ENCODE results near the gene CEACAM19.
"Not testable (repeated sequence)": the region's sequence is repeated elsewhere in the genome, so short reads cannot be mapped to it uniquely, and the experiment has no call there.

The CEACAM19 gene, protein sequence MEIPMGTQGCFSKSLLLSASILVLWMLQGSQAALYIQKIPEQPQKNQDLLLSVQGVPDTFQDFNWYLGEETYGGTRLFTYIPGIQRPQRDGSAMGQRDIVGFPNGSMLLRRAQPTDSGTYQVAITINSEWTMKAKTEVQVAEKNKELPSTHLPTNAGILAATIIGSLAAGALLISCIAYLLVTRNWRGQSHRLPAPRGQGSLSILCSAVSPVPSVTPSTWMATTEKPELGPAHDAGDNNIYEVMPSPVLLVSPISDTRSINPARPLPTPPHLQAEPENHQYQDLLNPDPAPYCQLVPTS

DNA sequence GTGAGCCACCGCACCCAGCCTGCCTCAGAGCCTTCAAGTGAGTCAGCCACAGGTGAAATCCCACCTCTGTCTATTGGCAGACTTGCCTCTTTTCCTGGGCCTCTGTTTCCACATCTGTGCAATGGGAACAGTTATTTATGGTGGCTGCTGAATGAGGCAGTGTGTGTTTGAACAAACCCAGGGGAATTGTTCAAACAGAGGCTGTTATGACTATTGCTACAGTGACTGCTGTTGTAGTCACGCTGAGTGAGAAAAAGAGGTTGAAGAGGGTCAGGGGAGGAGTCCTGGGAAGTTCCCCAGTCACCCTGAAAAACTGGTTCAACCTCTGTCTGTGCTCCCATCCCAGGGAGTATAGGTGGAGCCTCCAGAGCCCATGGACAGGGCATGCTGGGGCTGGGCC lies at the start of gene CEACAM19:
TSS of gene CEACAM19 (plus strand) at position 83 of the 400 bp plus-strand sequence. CDS start 450 bp downstream, outside the sequence.
- no peak for DNase-seq

DNA sequence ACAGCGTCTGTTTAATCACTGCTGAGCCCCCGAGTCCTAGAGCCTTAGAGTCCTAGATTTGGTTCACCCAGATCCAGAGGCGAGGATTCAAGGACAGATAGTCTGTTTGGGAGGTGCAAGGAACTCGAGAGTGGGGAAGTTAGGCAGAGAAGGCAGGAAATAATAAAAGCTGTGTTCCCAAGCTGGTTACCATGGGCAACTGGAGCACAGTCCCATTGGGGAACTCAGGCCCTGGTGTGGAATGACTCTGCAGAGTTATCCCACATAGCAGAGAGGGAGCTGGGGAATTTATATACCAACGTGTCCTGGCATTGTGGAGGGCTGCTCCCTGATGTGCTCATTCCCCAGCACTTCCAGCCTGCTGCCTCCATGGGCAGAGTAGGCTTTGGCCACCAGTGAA lies 48.2 kb upstream of the CEACAM19 start:
- no peak for DNase-seq

DNA sequence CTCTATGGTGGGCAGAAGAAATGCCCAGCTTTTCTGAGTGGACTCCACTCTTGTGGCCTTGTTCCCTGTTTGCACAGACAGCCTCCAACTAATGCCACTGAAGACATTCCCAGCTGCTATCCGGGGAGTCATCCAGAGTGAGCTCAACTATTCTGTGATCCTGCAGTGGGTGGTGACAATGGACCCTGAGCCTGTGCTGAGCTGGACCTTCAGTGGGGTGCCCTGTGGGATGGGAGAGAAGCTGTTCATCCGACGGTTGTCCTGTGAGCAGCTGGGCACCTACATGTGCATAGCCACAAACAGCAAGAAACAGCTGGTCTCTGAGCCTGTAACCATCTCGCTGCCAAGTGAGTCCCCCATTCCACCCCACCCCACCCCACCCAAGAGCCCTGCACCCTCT lies 47.7 kb upstream of the CEACAM19 start:
- no peak for DNase-seq

DNA sequence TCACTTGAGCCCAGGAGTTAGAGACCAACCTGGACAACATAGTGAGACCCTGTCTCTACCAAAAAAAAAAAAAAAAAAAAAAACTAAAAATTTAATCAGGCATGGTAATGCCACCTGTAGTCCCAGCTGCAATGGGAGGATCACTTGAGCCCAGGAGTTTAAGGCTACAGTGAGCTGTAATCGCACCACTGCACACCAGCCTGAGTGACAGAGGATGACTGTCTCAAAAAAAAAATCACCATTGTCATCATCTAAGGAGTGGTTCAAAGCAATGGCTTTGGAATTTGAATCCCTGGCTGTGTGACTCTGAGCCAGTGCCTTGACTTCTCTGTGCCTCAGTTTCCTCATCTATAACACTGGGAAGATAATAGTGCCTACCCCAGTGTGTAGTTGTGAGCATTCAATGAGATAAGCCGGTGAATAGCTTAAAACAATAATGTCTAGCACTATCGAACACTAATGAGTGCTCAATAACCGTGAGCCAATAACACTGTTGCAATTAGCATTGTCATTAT lies 46.4 kb upstream of the CEACAM19 start:
- no peak for DNase-seq

DNA sequence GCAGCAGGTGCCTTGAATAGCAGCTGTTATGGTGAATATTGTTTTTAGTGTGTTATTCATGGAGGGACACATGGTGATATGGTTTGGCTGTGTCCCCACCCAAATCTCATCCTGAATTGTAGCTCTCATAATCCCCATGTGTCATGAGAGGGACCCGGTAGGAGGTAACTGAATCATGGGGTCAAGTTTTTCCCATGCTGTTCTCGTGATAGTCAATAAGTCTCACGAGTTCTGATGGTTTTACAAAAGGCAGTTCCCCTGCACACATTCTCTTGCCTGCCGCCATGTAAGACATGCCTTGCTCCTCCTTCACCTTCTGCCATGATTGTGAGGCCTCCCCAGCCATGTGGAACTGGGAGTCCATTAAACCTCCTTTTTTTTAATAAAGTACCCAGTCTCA lies 45.6 kb upstream of the CEACAM19 start:
- DNase-seq = not testable (repeated sequence)

DNA sequence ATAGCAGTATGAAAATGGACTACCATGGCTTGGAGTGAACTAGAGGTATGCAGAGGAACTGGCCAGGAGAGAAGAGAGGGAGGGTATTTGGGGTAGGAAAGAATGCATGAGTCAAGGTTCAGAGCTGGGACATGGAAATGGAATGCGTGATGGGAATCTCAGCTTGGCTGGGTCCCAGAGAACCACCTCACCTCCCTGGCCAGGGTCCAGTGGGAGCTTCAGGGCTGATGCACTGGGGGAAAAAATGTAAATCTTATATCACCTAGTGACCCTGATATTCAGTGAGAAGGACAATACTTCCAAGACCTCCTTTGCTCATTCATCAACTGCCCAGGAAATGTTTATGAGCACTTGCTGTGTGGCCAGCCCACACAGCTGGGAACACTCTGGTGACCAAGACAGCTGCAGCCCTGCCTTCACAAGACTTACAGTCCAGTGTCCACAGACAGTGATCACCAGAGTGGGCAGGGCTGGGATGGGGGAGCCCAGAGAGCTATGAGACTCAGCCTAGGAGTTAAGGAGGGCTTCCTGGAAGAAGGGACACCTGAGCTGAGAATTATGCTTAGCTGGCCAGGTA lies 45.1 kb upstream of the CEACAM19 start:
- DNase-seq = no peak

DNA sequence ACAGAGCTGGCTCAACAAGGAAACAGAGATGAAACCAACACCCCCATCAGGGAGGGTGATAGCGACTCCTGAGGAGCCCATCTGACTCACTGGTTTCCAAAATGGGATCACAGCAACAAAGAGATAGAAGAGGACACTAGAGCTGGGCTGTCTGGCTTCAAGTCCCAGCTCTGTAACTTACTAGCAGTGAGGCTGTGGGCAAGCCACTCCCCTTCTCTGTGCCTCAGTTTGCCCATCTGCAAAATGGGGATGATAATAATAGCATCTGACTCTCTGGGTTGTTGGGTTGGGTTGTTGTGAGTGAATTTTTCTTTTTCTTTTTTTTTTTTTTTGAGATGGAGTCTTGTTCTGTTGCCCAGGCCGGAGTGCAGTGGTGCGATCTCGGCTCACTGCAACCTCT lies 43.7 kb upstream of the CEACAM19 start:
- DNase-seq = no peak

DNA sequence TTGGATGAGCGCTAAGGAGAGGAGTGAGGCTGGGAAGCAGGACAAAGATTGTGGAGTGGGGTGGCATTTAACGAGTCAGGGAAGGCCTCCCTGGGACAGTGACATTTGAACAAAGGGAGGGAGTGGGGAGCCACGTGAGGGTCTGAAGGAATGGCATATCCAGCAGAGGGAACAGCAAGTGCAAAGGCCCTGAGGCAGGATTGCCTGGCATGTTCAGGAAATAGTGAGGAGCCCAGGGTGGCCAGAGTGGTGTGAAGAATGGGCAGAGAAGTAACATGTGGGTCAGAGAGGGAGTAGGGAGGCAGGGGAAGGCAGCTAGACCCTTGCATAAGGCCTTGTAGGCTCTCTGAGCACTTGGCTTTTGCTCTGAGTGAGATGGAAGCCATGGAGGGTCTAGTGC lies 42.5 kb upstream of the CEACAM19 start:
- DNase-seq = no peak

DNA sequence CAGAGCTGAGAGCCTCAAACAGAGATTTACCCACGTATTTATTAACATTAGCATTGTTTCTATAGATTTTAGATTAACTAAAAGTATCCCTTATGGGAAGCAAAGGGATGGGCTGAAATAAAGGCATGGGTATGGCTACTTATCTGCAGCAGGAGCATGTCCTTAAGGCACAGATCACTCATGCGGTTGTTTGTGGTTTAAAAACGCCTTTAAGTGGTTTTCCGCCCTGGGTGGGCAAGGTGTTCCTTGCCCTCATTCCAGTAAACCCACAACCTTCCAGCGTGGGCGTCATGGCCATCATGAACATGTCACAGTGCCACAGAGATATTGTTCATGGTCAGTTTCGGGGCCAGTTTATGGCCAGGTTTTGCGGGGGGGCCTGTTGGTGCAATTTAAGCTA lies 39.7 kb upstream of the CEACAM19 start:
- DNase-seq = not testable (repeated sequence)

DNA sequence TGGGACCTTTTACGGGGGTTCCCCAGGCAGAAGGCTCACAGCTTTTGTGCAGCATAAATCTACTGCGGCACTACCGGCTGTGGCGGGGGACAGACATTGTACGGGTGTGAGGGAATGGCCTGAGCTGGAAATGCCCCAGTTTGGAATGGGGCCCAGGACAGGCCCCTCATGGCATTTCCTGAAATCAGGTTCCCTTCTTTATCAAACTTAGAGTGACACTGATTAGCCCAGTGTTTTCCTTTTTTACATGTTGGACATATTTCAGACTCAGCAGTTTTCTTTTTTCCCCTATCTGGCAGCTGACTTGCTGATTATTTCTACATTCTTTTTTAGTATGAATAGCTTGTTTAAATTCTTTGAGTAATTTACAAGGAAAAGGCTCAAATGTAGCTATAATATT lies 37.2 kb upstream of the CEACAM19 start:
- not testable (repeated sequence) for DNase-seq

DNA sequence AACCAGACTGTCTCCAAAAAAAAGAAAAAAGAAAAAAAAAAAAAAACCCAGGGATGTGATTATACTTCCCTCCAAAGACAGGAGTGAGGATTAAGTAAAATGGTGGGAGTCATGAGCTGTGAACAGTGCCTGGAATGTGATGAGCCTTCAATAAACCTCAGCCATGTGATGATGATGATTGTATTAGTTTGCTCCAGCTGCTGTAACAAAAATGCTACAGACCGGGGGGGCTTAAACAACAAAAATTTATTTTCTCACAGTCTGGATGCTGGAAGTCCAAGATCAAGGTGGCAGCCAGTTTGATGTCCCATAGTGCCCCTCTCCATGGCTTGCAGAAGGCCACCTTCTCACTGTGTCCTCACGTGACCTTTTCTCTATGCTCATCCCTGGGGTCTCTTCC lies 36.5 kb upstream of the CEACAM19 start:
- no peak for DNase-seq

DNA sequence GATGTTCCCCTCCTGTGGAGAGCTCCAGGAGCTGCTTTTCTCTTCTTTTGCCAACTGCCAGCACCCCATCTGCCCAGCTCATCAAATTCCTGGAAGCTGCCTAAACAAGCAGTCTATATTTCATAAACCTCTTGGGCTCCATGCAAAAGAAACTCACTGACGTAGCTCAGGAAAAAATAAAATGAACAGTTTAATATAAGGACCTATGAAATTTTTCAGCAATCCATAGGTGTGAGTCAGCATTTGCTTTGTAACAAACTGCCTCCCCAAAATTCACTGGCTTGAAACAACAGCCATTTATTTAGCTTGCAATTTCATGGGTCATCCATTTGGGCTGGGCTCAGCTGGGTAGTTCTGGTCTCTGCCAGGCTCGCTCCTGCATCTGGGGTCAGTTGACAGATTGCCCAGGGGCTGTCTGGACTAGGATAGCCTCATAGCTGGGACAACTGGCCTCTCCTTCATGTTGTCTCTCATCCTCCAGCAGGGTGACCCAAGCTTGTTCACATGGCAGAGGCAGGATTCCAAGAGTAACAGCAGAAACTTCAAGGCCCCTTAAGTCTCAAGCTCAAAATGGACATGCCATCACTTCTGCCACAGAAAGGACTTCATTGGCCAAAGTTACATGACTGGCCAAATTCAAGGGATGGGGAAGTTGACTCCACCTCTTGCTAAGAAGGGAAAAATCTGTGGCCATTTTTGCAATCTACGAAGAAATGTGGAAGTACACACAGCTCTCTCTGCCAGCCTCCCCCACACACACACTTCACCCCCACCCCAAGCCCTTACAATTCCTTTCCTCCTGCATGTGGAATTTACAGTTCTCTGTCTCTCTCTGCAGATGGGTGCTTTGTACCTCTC lies 35.5 kb upstream of the CEACAM19 start:
- no peak for DNase-seq

DNA sequence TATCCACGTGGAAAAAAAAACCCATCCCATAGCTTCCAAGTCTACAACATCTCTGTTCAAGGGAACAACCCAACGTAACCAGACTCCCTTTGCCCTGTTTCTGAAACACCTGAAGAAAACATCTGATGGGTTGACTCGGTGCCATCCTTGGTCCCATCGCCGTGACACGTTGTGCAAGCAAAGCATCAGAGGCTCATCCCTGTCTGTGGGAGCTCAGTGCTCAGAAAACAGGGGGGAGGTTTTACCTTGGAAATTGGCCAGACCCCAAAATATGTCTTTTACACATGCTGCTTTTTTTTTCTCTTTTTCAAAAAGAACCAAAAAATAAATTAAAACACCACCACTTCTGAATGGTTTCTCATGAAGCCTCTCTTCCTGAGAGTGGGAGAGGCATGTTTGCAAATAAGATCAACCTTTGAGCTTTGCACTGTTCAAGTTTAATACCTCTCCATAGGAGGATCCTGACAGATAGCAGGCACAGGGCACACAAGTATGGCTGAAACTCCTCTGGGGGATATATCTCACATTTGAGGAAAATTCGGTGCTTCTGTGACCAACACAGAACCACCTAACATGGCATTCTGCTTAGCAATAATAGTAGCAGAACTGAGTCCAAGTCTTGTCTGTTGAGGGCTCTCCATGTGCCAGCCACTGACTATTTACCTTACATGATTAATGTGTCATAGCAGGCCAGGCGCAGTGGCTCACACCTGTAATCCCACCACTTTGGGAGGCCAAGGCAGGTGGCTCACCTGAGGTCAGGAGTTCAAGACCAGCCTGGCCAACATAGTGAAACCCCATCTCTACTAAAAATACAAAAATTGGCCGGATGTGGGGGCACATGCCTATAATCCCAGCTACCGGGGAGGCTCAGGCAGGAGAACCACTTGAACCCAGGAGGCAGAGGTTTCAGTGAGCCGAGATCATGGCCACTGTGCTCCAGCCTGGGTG lies 34.6 kb upstream of the CEACAM19 start:
- no peak for DNase-seq

DNA sequence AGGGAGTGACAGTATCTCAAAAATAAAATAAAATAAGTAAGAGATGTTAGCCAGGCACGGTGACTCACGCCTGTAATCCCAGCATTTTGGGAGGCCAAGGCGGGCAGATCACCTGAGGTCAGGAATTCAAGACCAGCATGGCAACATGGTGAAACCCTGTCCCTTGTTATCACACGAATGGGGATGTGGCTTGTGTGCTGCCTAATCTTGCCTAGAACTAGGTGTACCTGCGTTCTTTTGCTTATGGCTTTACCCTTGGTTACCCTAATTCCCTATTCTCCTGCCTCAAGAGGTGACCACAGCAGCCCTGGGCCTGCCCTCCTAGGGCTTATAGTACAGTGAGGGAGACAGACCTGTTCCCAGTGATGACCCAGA lies 33.9 kb upstream of the CEACAM19 start:
- no peak for DNase-seq

DNA sequence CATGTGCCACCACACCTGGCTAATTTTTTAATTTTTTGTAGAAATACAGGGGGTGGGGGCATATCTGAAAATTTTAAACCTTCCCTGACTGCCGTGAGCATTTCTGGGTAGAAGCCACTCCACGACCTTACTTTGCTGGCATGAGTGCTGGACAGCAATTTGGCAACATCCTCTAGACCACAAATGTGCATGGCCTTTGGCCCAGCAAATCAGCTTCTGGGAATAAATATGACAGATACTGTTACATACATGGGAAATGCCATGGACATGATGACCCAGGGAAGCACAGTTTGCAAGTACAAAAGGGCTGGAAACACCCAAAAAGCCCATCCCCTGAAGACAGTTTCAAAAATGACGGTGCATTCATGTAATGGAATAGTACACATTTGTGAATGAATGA lies 30.8 kb upstream of the CEACAM19 start:
- no peak for DNase-seq

DNA sequence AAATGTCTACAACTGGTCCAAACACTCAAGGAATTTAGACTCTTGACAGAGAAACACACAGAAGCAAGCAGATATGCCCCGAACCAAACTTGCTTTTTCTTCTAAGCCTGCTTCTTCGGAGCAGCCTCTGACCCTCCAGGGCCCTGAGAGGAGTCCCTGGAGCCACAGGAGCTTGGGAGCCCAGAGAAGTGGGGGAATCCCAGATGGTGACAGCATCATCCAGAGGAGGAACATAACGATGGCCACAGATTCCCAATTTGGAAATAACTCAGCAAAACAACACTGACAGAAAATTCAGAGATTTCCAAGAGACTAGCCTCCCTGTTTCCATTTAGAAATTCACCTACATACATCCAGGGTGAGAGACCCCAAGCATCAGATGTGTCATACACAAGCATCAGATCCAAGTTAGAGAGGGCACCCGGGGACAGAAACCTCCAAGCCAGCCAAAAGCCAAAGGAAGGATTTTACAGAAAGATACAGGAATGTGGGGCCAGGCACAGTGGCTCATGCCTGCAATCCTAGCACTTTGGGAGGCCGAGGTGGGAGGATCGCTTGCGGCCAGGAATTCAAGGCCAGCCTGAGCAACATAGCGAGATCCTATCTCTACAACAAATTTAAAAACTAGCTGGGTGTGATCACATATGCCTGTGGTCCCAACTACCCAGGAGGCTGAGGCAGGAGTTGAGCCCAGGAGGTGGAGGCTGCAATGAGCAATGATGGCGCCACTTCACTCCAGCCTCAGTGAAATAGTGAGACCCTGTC lies 29.6 kb upstream of the CEACAM19 start:
- DNase-seq = no peak

DNA sequence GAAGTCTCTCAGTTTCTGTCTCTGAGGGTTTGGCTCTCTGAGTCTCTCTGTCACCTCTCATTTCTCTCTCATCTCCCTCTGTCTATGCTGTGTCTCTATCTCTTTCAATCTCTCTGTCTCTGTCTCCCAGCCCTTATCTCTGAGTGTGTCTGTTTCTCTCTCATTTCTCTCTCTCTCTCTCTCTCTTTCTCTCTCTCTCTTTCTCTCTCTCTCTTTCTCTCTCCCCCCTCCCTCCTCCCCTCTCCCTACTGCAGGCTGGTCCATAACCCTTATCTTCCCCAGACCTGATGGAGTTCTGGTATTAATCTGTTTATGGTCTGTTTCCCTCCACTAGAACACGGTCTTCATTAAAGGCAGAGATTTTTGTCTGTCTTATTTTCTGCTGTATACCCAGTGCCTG lies 28.9 kb upstream of the CEACAM19 start:
- no peak for DNase-seq

DNA sequence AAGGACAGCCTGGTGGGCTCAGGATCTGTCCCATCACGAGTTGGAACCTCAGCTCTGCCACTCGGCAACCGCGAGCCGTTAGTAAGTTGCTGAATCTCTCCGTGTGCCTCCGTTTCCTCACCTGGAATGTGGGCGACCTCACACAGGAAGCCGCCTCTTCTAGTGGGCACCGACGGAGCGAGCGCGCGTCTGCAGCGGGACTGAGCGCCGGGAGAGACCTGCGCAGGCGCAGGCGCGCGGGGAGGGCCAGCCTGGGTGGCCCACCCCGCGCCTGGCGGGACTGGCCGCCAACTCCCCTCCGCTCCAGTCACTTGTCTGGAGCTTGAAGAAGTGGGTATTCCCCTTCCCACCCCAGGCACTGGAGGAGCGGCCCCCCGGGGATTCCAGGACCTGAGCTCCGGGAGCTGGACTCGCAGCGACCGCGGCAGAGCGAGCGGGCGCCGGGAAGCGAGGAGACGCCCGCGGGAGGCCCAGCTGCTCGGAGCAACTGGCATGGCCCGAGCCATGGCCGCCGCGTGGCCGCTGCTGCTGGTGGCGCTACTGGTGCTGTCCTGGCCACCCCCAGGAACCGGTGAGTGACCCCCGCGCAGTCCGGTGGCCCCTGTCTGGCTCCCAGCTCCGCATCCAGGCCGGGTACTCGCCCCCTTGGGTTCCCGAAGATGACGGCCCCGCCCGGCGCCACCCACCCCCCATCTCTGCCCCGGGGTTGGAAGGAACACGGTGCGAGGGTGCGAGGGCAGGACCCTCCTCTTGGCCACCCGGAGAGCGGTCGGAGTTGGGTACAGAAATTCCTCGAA lies 27.5 kb upstream of the CEACAM19 start, which contains the start of gene PVR:
TSS of gene PVR (plus strand) at position 306 of the 797 bp plus-strand sequence. CDS start at position 493, 187 bp downstream.
- DNase-seq = peak; percentile 70

DNA sequence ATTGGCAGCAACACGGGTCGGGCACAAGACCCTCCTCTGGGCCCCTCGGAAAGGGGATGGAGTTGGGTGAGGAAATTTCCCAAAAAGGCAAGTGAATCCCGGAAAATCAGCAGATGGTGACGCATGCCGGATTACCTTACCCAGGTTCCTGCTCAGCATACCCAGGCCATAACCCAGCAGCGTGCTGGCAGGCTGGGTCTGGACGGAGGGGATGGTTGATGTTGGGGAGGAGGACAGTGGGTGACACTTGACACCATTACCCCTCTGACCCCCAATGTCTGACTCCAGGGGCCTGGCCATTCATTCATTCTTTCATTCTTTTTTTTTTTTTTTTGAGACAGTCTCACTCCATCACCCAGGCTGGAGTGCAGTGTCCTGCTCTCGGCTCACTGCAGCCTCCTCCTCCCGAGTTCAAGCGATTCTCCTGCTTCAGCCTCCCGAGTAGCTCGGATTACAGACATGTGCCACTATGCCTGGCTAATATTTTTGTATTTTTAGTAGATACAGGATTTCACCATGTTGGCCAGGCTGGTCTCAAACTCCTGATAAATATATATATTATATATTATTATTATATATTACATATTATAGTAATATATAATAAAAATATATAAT lies 26.8 kb upstream of the CEACAM19 start:
- DNase-seq = no peak

DNA sequence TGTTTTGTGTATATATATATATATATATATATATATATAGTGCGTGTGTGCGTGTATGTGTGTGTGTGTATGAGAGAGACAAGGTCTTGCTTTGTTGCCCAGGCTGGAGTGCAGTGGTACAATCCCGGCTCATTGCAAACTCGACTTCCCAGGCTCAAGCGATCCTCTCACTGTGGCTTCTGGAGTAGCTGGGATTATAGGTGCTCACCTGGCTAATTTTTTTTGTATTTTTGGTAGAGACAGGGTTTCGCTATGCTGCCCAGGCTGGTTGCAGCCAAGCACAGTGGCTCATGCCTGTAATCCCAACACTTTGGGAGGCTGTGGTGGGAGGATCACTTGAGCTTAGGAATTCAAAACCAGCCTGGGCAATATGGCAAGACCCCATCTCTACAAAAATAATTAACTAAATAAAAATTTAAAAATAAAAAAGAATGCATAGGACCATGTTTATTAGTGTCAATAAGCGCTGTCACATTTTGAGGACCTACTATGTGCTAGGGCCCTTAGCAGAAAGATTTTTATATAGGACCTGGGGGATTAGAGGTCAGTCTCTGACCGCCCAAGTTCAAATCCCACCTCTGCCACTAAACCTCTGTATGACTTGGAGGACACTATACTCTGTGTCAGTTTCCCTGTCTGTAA lies 25.8 kb upstream of the CEACAM19 start:
- no peak for DNase-seq
